ENCODE results near the gene FBXO34.

FBXO34 gene

DNA sequence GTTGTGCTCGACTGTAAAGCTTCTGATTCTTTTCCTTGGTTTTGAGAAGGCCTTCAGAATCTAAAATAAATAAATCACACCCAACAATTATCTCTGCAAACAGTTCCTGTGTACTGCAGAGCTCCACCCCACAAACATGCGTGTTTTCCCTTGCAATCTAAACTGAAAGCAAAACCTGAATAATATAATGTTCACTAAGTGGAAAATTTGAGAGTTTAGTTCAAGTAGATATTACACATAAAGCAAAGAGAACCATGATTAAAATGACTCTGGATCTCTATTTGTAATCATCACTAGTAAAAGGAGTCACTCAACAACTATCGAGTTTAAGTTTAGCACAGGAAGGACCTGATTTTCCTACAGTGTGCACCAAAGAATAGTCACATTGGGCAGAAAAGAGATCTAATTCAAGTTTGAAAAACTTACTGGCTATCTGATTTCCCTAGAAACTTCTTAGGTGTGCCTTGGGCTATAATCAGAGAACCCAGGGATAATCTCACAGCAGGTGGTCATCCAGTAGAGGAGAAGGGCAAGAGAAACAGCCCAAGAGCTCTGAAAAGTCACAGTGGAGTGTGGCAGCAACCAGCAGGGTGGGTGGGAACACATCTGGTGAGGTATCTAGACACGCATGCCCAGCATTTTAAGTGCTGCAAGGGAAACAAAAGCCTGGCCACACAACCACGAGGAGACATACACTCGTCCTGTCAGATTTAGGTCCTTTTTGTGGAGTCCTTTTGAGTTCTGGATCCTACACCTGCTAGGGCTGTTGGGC lies 115.0 kb downstream of the FBXO34 start:
- DNase-seq: no peak

DNA sequence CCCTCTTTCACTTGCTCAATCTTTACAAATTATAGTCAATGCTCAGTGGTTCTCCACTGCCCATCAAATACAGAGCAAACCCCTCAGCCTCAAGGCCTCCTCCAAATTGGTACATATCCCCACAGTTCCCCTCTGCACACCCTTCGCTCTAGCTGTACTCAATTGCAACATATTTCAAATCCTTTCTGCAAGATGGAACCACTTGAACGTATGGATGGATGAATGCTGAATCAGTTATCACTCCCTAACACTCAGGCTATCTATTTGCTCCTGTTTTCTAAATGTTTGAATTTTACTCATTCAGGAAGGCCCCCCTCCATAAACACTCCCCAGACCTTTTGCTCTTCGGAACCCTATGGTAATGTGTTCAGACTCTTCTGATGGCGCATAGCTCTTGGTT lies 115.9 kb downstream of the FBXO34 start:
- DNase-seq: no peak

DNA sequence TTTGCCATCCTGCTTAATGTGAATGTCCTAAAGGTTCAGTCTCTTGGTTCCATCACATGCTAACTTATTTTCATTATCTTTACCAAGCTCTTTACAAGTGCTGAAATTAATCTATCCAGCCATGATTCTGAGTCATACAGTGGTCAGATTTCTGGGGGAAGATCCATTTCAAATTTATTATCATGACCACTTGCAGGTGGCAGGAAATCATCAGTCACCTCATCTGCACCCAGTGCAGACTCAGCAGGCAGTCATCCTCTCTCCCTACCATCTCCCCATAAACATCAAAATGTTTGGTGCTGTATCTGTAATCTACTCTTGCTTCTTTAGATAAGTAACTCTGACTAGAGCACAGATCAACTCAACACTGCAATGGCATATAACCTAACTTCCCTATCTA lies 116.9 kb downstream of the FBXO34 start:
- DNase-seq: no peak

DNA sequence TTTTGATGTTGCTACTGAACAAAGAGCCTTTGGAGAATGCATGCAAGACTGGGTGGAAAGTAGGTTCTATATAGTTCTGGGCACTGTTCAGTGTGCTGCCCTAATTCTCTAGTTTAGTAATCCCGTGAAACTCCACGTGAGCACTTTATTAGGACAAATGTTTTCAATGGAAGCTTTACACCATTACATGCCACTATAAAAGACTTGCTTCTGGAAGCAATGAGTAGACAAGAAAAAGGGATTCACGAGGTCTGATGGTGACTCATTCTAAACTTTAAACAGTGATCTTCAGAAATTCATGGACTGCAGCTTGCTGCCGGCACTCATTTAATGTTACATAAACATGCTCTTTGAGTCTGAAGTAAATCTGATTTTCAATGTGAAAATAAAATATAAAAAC lies 118.1 kb downstream of the FBXO34 start:
- no peak for DNase-seq

DNA sequence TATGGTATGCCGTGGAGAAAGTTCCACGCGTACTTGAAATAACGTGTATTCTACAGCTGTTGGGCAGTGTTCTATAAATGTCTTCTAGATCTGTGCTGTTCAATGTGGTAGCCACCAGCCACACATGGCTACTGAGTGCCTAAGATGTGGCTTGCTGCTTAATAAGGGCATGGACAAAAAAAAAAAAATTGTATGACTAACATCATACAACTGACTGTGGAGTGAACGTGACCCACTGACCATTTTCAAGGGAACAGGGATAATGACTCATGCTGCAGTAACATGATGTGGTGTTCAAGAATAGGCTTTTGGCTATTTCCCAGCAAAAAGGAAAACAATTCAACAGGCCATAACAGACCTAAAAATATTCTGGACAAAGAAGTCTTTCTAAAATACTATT lies 127.5 kb downstream of the FBXO34 start:
- no peak for DNase-seq

DNA sequence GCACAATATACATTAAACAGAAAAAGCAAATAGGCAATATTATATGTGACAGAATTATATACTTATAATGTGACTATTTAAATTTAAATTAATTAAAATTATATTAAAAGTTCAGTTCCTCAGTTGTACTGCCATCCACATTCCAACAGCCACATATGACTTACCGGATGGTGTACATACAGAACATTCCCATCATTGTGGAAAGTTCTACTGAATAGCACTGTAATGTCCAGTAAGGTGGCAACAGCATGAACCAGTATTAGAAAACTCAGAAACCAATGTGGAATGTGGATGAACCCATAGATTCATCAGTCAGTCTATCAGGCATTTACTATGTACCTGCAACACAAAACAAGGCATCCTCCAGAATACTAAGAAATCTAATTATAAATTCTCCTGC lies 128.0 kb downstream of the FBXO34 start:
- DNase-seq: no peak

DNA sequence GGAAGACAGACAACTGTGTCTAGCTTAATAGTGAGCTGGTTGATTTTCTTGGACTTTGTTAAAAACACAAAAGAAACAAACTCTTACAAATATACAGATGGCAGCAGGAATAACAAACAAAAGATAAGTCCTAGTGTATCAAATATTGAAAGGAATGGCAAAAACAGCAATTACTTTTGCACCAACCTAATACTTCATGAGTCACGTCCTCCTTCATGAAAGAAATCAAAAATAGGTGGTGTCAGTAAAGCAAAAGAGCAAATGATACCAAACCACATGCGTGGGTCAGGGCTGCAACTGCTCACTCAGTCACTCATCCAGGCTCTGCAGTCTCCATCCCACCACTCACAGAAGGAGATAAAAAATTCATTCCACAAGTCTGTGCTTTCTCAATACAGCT lies 128.6 kb downstream of the FBXO34 start:
- DNase-seq: no peak

DNA sequence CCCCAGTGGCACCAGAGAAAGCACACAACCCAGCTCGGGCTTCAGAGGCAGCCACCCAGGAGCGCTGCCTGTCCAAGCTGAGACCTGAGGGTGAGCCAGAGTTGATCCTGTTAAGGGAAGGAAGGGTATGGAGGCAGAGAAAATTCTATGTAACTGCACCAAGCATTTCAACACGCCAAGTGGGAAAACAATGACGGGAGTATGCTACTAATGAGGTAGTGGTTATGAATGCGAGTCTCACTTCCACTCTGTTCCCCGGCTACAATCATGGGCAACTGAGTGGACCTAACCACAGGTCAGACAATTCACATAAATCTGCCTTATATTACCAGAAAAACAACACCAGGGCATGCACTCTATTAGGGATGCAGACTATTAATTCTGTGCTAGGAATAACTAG lies 130.5 kb downstream of the FBXO34 start:
- DNase-seq: no peak

All from hippocampal formation (tissue), 2 donors.